GM12873 (cell line): Measurements from ENCODE around the gene ACAT2.

Experiments used
- TF ChIP-seq, protein P1 (sequence below): IDR thresholded peaks from 2 replicates; pipeline ENCODE4 v1.5.1; 2012; ENCODE audit warnings: low read depth, mild to moderate bottlenecking, moderate library complexity, low read length, control low read depth; ENCODE audit not compliant: insufficient read depth; ENCODE audit errors: missing control alignments

ACAT2 gene

GRCh38 chr6:159772196-159772595 lies 10.4 kb downstream of the ACAT2 start:
- TF ChIP-seq, protein P1, sequence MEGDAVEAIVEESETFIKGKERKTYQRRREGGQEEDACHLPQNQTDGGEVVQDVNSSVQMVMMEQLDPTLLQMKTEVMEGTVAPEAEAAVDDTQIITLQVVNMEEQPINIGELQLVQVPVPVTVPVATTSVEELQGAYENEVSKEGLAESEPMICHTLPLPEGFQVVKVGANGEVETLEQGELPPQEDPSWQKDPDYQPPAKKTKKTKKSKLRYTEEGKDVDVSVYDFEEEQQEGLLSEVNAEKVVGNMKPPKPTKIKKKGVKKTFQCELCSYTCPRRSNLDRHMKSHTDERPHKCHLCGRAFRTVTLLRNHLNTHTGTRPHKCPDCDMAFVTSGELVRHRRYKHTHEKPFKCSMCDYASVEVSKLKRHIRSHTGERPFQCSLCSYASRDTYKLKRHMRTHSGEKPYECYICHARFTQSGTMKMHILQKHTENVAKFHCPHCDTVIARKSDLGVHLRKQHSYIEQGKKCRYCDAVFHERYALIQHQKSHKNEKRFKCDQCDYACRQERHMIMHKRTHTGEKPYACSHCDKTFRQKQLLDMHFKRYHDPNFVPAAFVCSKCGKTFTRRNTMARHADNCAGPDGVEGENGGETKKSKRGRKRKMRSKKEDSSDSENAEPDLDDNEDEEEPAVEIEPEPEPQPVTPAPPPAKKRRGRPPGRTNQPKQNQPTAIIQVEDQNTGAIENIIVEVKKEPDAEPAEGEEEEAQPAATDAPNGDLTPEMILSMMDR: no peak

DNA sequence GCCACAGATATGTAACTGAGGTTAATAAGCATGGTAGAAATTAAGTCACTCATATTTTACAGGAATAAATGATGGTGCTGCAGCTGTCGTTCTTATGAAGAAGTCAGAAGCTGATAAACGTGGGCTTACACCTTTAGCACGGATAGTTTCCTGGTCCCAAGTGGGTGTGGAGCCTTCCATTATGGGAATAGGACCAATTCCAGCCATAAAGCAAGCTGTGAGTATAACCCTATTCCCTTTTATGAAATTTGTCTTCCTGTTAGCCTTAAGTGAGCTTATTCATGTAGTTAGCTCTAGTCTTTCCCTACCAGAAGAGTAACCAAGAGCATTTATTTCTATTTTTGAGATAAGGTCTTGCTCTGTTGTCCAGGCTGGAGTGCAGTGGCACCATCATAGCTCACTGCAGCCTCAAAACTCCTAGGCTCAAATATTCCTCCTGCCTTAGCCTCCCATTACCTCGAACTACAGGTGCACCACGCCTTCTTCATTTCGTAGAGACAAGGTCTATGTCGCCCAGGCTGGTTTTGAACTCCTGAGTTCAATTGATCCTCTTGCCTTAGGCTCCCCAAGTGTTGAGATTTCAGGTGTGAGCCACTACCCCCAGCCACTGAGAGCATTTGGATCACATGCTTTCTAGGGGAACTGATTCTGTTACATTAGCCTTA lies 15.5 kb downstream of the ACAT2 start:
- TF ChIP-seq, protein P1: no peak

GRCh38 chr6:159778131-159778530 lies 16.3 kb downstream of the ACAT2 start:
- TF ChIP-seq, protein P1: no peak

DNA sequence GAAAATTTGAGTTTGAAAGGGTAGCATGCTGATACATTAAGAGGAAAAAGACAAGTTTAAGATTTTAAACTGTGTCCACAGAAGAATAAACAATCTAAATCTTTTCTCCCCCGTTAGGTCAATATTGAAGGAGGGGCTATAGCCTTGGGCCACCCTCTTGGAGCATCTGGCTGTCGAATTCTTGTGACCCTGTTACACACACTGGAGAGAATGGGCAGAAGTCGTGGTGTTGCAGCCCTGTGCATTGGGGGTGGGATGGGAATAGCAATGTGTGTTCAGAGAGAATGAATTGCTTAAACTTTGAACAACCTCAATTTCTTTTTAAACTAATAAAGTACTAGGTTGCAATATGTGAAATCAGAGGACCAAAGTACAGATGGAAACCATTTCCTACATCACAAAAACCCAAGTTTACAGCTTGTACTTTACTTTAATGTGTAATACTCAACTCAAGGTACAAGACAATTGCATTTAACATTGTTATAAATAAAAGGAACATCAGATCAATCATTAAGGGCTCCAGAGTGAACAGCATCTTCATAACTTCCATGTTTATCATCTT lies 16.8 kb downstream of the ACAT2 start:
- TF ChIP-seq, protein P1: no peak

GRCh38 chr6:159788276-159788675 lies 26.4 kb downstream of the ACAT2 start:
- TF ChIP-seq, protein P1: no peak

- TF ChIP-seq, protein P1: no peak
Measured at GRCh38 chr6:159788753-159789376, 27.0 kb downstream of the ACAT2 start.

DNA sequence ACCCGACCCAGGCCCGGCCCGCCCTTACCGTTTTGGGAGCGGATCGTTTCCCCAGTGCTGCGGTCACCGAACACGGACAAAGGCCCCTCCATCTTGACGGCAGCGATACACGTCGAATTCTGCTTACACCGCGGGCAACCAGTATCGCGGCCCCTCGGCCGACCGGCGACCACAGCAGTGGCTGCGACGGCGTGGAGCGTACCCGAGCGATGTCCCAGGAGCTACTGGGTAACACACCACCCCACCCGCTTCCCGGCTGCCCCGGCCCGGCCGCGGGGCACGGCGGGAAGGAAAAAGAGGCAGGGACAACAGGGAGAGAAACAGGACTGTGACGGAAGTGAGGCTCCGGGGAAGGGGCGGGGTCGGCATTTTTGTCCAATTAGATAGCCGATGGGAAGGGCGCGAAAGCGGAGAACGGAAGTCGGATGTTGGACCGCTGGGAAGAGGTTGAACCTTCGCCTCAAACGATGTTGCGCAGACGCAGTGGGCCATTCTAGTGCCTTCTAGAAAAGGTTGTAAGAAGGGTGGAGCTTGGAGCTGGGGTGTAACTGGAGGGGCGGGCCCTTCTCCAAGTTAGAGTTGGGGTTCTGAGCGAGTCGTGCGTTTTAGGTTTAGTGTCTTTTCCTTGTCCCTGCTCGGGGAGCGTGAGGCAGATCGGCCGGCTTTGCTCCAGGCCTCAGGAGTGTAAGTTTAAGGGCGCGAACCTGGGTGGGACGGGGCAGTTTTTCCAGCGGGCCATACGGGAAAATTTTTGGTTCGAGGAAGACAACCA lies 27.7 kb downstream of the ACAT2 start, which contains the start of gene TCP1:
TSS of gene TCP1 (minus strand) at position 226 of the 772 bp plus-strand sequence. CDS start at position 92, 134 bp downstream.
- TF ChIP-seq, protein P1: no peak
